ENCODE results near the gene UQCRHL.

UQCRHL gene

GRCh38 chr1:15758953-15759661, 48.3 kb downstream of the UQCRHL start:
- peak overlapping the region; percentile 75 for H3K4me3 ChIP-seq (ENCODE audit: low read depth, low read length)

DNA sequence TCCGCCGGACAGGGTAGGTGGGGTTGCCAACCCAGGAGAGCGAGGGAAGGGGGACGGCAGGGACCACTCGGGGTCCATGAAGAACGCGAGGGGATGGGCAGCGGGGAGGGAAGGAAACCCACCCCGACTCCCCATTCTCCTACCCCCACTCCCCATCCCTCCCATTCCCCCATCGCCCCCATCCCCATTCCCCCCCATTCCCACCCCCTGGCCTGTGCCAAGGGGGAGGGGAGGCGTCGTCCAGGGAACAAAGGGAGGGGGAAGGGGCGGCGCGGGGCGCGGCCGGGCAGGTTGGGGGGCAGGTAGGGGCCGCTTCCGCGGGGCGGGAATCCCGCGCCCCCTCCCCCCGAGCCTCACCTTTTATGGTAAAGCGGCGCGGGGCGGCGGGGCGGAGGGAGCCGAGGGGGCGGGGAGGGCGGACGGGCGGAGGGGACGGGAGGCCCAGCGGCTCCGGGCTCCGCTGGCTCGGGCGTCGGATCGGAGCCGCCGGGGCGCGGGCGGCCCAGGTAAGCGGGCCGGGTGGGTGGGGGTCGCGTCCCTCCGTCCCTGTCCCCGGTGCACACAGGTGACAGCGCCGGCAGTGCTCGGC, 49.0 kb downstream of the UQCRHL start, which contains the start of gene FBLIM1:
Gene FBLIM1, plus strand, starts transcription at position 453 of the 589 bp plus-strand sequence. CDS start 6,189 bp downstream, outside the sequence.
- H3K4me3 ChIP-seq (ENCODE audit: low read depth, low read length) = peak within 1 kb of the TSS; percentile 75

- peak overlapping the region; percentile 38 for H3K4me3 ChIP-seq (ENCODE audit: low read depth, low read length)
Observed at GRCh38 chr1:15757575-15758342, 49.7 kb downstream of the UQCRHL start.

All from iPS-11a (cell line).